ENCODE measurements around the gene PDP2.

GRCh38 chr16:66925322-66925840 lies 45.1 kb downstream of the PDP2 start, which contains the start of gene RRAD:
- TF ChIP-seq CTCF (IDR thresholded peaks at IDR 0.05 in 8 of 11, conservative IDR thresholded peaks at IDR 0.05 in 3 of 11) (no peak), POLR2A (IDR thresholded peaks at IDR 0.05) (no peak)
